GM12878 (cell line): ENCODE data around the gene SLC6A11.

Experiments
- CTCF ChIP-seq, 3 experiments: IDR thresholded peaks in 2 of 3; conservative IDR thresholded peaks in 1 of 3; 2 replicates each; pipeline ENCODE4 v1.5.1; 2011; ENCODE audit warnings: low read depth in 3 of 3, low read length in 3 of 3, mild to moderate bottlenecking in 3 of 3, control low read depth in 2 of 3, moderate library complexity in 2 of 3, inconsistent platforms in 1 of 3, mixed read lengths in 1 of 3; ENCODE audit not compliant: control insufficient read depth in 2 of 3, insufficient read depth in 1 of 3; ENCODE audit errors: extremely low read depth in 1 of 3
- MYC ChIP-seq: IDR thresholded peaks from 2 replicates; pipeline ENCODE4 v1.6.1; 2011; ENCODE audit warnings: mild to moderate bottlenecking, low read length, moderate library complexity, inconsistent platforms; ENCODE audit not compliant: insufficient read depth, insufficient replicate concordance, insufficient read length, severe bottlenecking
- ZSCAN29 ChIP-seq: fragments of 450-650 bp; IDR thresholded peaks from 2 replicates; pipeline ENCODE4 v1.6.1; 2017; ENCODE audit warnings: mild to moderate bottlenecking, moderate library complexity

- TF ChIP-seq CTCF (IDR thresholded peaks at IDR 0.05 in 2 of 3, conservative IDR thresholded peaks at IDR 0.05 in 1 of 3; ENCODE audit: control insufficient read depth in 2 of 3, extremely low read depth in 1 of 3, insufficient read depth in 1 of 3, low read depth in 3 of 3, low read length in 3 of 3), result no peak
- no peak for TF ChIP-seq MYC
- TF ChIP-seq ZSCAN29, result no peak
These were observed 144.2 kb downstream of the SLC6A11 start for GRCh38 chr3:10960255-10960654.
